ENCODE data around the gene WNT16. TPM values are rescaled to one million over a fixed set of nuclear protein-coding genes. Genes with fewer than 3 reads are reported as not detected.

The WNT16 gene
- total RNA-seq, 2 donors from 2014 or later, result 0.11 TPM; not detected in 1

- Histone ChIP-seq H3K27ac (no peak overlapping the region), H3K4me3 (no peak overlapping the region), H3K4me1 (no peaks in the 10 kb centered on the region), H3K36me3 (no peaks in the 10 kb centered on the region), H3K9ac (ENCODE audit: low read depth in 2 of 2, low read length in 2 of 2) (no peak overlapping the region), H3K27me3 (no peaks in the 10 kb centered on the region), H3K9me3 (no peaks in the 10 kb centered on the region)
- no peak for DNase-seq
- intact Hi-C loops (cut with DNase I), result no loop called here
- TF ChIP-seq, protein P1, sequence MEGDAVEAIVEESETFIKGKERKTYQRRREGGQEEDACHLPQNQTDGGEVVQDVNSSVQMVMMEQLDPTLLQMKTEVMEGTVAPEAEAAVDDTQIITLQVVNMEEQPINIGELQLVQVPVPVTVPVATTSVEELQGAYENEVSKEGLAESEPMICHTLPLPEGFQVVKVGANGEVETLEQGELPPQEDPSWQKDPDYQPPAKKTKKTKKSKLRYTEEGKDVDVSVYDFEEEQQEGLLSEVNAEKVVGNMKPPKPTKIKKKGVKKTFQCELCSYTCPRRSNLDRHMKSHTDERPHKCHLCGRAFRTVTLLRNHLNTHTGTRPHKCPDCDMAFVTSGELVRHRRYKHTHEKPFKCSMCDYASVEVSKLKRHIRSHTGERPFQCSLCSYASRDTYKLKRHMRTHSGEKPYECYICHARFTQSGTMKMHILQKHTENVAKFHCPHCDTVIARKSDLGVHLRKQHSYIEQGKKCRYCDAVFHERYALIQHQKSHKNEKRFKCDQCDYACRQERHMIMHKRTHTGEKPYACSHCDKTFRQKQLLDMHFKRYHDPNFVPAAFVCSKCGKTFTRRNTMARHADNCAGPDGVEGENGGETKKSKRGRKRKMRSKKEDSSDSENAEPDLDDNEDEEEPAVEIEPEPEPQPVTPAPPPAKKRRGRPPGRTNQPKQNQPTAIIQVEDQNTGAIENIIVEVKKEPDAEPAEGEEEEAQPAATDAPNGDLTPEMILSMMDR (IDR thresholded peaks at IDR 0.05), result no peak
These were observed 15.3 kb downstream of the WNT16 start for GRCh38 chr7:121344093-121344492.

DNA sequence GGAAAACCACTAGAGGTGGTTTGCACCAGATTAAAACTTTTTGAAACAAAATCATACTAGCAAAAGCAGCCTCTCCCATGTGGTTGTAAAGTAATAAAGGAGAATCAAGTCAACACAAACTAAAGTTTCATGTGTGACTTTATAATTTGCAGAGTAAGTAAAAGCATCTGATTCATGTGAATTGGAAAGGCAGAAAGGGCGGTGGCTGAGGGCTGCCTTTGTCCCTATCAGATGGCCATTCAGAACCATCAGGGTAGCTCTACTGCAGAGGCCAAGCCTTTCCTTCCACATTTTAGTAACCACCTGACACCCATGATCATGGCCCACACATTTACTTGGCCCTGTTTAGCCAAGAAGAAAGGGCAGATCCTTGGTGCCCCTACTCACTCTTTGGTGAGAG lies 15.7 kb downstream of the WNT16 start:
- no peaks in the 10 kb centered on the region for H3K27me3 ChIP-seq
- peak; percentile 40 for DNase-seq
- no peaks in the 10 kb centered on the region for H3K36me3 ChIP-seq
- TF ChIP-seq, protein P1 (IDR thresholded peaks at IDR 0.05), result no peak
- no peaks in the 10 kb centered on the region for H3K4me1 ChIP-seq
- no peaks in the 10 kb centered on the region for H3K9me3 ChIP-seq
- no peak overlapping the region for H3K9ac ChIP-seq (ENCODE audit: low read depth in 2 of 2, low read length in 2 of 2)
- H3K4me3 ChIP-seq, result no peak overlapping the region
- intact Hi-C loops (cut with DNase I), result no loop called here
- no peak overlapping the region for H3K27ac ChIP-seq

- H3K9ac ChIP-seq (ENCODE audit: low read depth in 2 of 2, low read length in 2 of 2), result no peak overlapping the region
- intact Hi-C loops (cut with DNase I), result no loop called here
- no peaks in the 10 kb centered on the region for H3K36me3 ChIP-seq
- H3K9me3 ChIP-seq, result no peaks in the 10 kb centered on the region
- TF ChIP-seq, protein P1 (IDR thresholded peaks at IDR 0.05), result no peak
- no peaks in the 10 kb centered on the region for H3K4me1 ChIP-seq
- no peak for DNase-seq
- H3K27me3 ChIP-seq, result no peaks in the 10 kb centered on the region
- no peak overlapping the region for H3K4me3 ChIP-seq
- H3K27ac ChIP-seq, result no peak overlapping the region
These were observed 22.9 kb downstream of the WNT16 start for GRCh38 chr7:121351682-121352081.

GRCh38 chr7:121352323-121352722 lies 23.5 kb downstream of the WNT16 start:
- H3K9me3 ChIP-seq, result no peaks in the 10 kb centered on the region
- no peaks in the 10 kb centered on the region for H3K4me1 ChIP-seq
- intact Hi-C loops (cut with DNase I), result no loop called here
- DNase-seq, result no peak
- TF ChIP-seq, protein P1 (IDR thresholded peaks at IDR 0.05), result no peak
- no peaks in the 10 kb centered on the region for H3K36me3 ChIP-seq
- H3K9ac ChIP-seq (ENCODE audit: low read depth in 2 of 2, low read length in 2 of 2), result no peak overlapping the region
- no peak overlapping the region for H3K4me3 ChIP-seq
- no peak overlapping the region for H3K27ac ChIP-seq
- H3K27me3 ChIP-seq, result no peaks in the 10 kb centered on the region

DNA sequence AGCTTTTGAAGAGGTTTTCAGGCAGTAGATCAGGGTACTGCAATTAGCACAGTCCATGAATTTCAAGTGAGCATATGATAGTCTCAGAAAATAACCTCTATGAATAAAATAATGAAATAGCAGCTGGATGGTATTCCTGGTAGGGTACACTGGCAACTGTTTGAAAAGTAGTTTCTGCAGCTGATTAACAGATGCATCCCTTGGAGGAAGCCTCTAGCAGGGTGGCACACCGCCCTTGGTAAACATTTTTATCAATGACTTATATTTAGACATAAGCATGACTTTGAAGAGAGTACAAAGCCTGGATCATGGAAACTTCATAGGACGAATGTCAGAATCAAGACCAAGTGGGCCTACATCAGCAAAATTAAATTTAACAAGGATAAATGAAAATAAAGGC lies 26.8 kb downstream of the WNT16 start:
- H3K36me3 ChIP-seq, result no peaks in the 10 kb centered on the region
- H3K4me3 ChIP-seq, result no peak overlapping the region
- no peaks in the 10 kb centered on the region for H3K27me3 ChIP-seq
- no peak overlapping the region for H3K9ac ChIP-seq (ENCODE audit: low read depth in 2 of 2, low read length in 2 of 2)
- TF ChIP-seq, protein P1 (IDR thresholded peaks at IDR 0.05), result no peak
- H3K4me1 ChIP-seq, result no peaks in the 10 kb centered on the region
- no peak for DNase-seq
- H3K27ac ChIP-seq, result no peak overlapping the region
- H3K9me3 ChIP-seq, result no peaks in the 10 kb centered on the region
- intact Hi-C loops (cut with DNase I), result no loop called here

DNA sequence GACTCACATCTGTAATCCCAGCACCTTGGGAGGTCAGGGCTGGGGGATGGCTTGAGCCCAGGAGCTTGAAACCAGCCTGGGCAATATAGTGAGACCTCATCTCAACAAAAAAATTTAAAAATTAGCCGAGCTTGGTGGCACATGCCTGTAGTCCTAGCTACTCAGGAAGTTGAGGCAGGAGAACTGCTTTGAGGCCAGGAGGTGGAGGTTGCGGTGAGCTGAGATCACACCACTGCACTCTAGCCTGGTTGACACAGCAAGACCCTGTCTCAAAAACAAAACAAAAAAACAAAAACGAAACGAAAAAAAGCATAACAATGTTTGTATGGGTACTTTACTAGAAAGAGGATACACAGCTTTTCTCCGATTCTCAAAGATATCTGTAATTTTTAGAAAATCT lies 31.8 kb downstream of the WNT16 start:
- no peaks in the 10 kb centered on the region for H3K36me3 ChIP-seq
- H3K4me1 ChIP-seq, result no peaks in the 10 kb centered on the region
- H3K27ac ChIP-seq, result no peak overlapping the region
- intact Hi-C loops (cut with DNase I), result no loop called here
- H3K9me3 ChIP-seq, result no peaks in the 10 kb centered on the region
- H3K9ac ChIP-seq (ENCODE audit: low read depth in 2 of 2, low read length in 2 of 2), result no peak overlapping the region
- no peak for DNase-seq
- no peaks in the 10 kb centered on the region for H3K27me3 ChIP-seq
- H3K4me3 ChIP-seq, result no peak overlapping the region
- TF ChIP-seq, protein P1 (IDR thresholded peaks at IDR 0.05), result no peak
